GM12878 (cell line): Measurements from ENCODE around the gene ASTN1.

Experiments used
- CTCF ChIP-seq, 3 experiments: IDR thresholded peaks in 2 of 3; conservative IDR thresholded peaks in 1 of 3; 2 replicates each; pipeline ENCODE4 v1.5.1; 2011; ENCODE audit warnings: low read depth in 3 of 3, low read length in 3 of 3, mild to moderate bottlenecking in 3 of 3, control low read depth in 2 of 3, moderate library complexity in 2 of 3, inconsistent platforms in 1 of 3, mixed read lengths in 1 of 3; ENCODE audit not compliant: control insufficient read depth in 2 of 3, insufficient read depth in 1 of 3; ENCODE audit errors: extremely low read depth in 1 of 3
- EED ChIP-seq: sonication (generic); IDR thresholded peaks from 2 replicates; pipeline ENCODE4 v1.6.1; 2016; ENCODE audit warnings: antibody characterized with exemption, low read depth
- HDAC6 ChIP-seq: fragments of 200-600 bp; sonication (generic); IDR thresholded peaks from one replicate; pipeline ENCODE4 v1.8.0; 2017; ENCODE audit warnings: antibody characterized with exemption; ENCODE audit not compliant: unreplicated experiment
- IKZF1 ChIP-seq: fragments of 450-650 bp; conservative IDR thresholded peaks from 2 replicates; pipeline ENCODE4 v1.6.1; 2017; ENCODE audit warnings: antibody characterized with exemption, mild to moderate bottlenecking
- POLR2AphosphoS5 ChIP-seq: IDR thresholded peaks from 2 replicates; pipeline ENCODE4 v1.6.1; 2011; ENCODE audit warnings: mild to moderate bottlenecking, low read length, inconsistent platforms
- USF2 ChIP-seq: IDR thresholded peaks from 2 replicates; pipeline ENCODE4 v1.6.1; 2011; ENCODE audit warnings: low read depth, low read length, improper control_type of control experiment, borderline replicate concordance
- ZBTB40 ChIP-seq: fragments of 450-650 bp; IDR thresholded peaks from 2 replicates; pipeline ENCODE4 v1.6.1; 2016; ENCODE audit warnings: mild to moderate bottlenecking, moderate library complexity, borderline replicate concordance
- ZZZ3 ChIP-seq: IDR thresholded peaks from 2 replicates; pipeline ENCODE4 v1.6.1; 2011; ENCODE audit warnings: low read depth; ENCODE audit not compliant: control insufficient read depth, insufficient read length

- TF ChIP-seq ZZZ3 (no peak), ZBTB40 (no peak), EED (no peak), POLR2AphosphoS5 (no peak), HDAC6 (no peak), CTCF (IDR thresholded peaks at IDR 0.05 in 2 of 3, conservative IDR thresholded peaks at IDR 0.05 in 1 of 3; ENCODE audit: control insufficient read depth in 2 of 3, extremely low read depth in 1 of 3, insufficient read depth in 1 of 3, low read depth in 3 of 3, low read length in 3 of 3) (no peak), IKZF1 (no peak), USF2 (no peak)
These were observed 147.1 kb downstream of the ASTN1 start for GRCh38 chr1:177017287-177017852.
